GM19023 (cell line): ENCODE measurements around the gene CLMN.
A peak's percentile ranks its signal among the peaks of the same experiment; 100 is the strongest.
"Not testable (repeated sequence)": the region's sequence is repeated elsewhere in the genome, so short reads cannot be mapped to it uniquely, and the experiment has no call there.

Source experiments
- ATAC-seq: cut with Tn5 transposase; IDR thresholded peaks from one replicate; pipeline ENCODE4 v1.9.1; 2021; ENCODE audit warnings: mild to moderate bottlenecking, moderate library complexity; ENCODE audit not compliant: unreplicated experiment

The CLMN gene

GRCh38 chr14:95289323-95290010 is 30.2 kb downstream of the CLMN start:
- no peak for ATAC-seq

- ATAC-seq, result no peak
Observed at GRCh38 chr14:95288672-95289322, 30.9 kb downstream of the CLMN start.

GRCh38 chr14:95287176-95287754 is 32.4 kb downstream of the CLMN start:
- no peak for ATAC-seq

GRCh38 chr14:95286645-95287044 is 33.1 kb downstream of the CLMN start:
- ATAC-seq, result no peak

GRCh38 chr14:95285566-95285965 is 34.1 kb downstream of the CLMN start:
- no peak for ATAC-seq

- not testable (repeated sequence) for ATAC-seq
Observed at GRCh38 chr14:95283802-95284201, 35.9 kb downstream of the CLMN start.

- ATAC-seq, result not testable (repeated sequence)
Observed at GRCh38 chr14:95282986-95283380, 36.7 kb downstream of the CLMN start.

- ATAC-seq, result no peak
Observed at GRCh38 chr14:95282354-95282985, 37.2 kb downstream of the CLMN start.

- no peak for ATAC-seq
Observed at GRCh38 chr14:95281560-95282176, 38.0 kb downstream of the CLMN start.

- ATAC-seq, result no peak
Observed at GRCh38 chr14:95275494-95275893, 44.2 kb downstream of the CLMN start.

- no peak for ATAC-seq
Observed at GRCh38 chr14:95274874-95275273, 44.8 kb downstream of the CLMN start.

GRCh38 chr14:95274279-95274678 is 45.4 kb downstream of the CLMN start:
- no peak for ATAC-seq

GRCh38 chr14:95273001-95273978 is 46.4 kb downstream of the CLMN start:
- ATAC-seq, result no peak

- ATAC-seq, result no peak
Observed at GRCh38 chr14:95272057-95272456, 47.7 kb downstream of the CLMN start.

GRCh38 chr14:95270203-95270602 is 49.5 kb downstream of the CLMN start:
- no peak for ATAC-seq

- ATAC-seq, result no peak
Observed at GRCh38 chr14:95269493-95269892, 50.2 kb downstream of the CLMN start.

GRCh38 chr14:95268350-95268749 is 51.4 kb downstream of the CLMN start:
- no peak for ATAC-seq

GRCh38 chr14:95267306-95267705 is 52.4 kb downstream of the CLMN start:
- ATAC-seq, result no peak

GRCh38 chr14:95265106-95266094 is 54.3 kb downstream of the CLMN start:
- ATAC-seq, result peak; percentile 92
